ENCODE data around the gene RABGGTB.
"Not testable (repeated sequence)": the region's sequence is repeated elsewhere in the genome, so short reads cannot be mapped to it uniquely, and the experiment has no call there.

GRCh38 chr1:75810113-75810512 is 24.1 kb downstream of the RABGGTB start:
- not testable (repeated sequence) for TF ChIP-seq POLR2A, CTCF (IDR thresholded peaks at IDR 0.05)
